Spleen (tissue), 11 donors: ENCODE measurements around the gene CTF1. TPM values are rescaled to one million over a fixed set of nuclear protein-coding genes. Genes with fewer than 3 reads are reported as not detected.

Experiments
- DNase-seq: peaks from one replicate; pipeline ENCODE4 v3.0.0-alpha.2; 2020
- H3K27ac ChIP-seq, 8 donors: fragments of 200-600 bp; sonication (generic) in 7 of 8; 1 replicate in 4 of 8; 2 replicates in 4 of 8; pipeline versions ENCODE4 v1.5.0 to v1.8.0; 2016 to 2021; ENCODE audit warnings: inconsistent platforms in 4 of 8, mild to moderate bottlenecking in 4 of 8, moderate library complexity in 1 of 8
- H3K27me3 ChIP-seq, 7 donors: fragments of 200-600 bp; sonication (generic) in 6 of 7; replicated peaks in 1 of 7; 1 replicate in 4 of 7; 2 replicates in 3 of 7; pipeline versions ENCODE4 v1.5.0 to v1.8.0; 2016 to 2021; ENCODE audit warnings: inconsistent platforms in 3 of 7, mild to moderate bottlenecking in 1 of 7
- H3K36me3 ChIP-seq, 6 donors: fragments of 200-600 bp; sonication (generic) in 5 of 6; 1 replicate in 4 of 6; 2 replicates in 2 of 6; pipeline versions ENCODE4 v1.5.0 to v1.8.0; 2016 to 2021; ENCODE audit warnings: inconsistent platforms in 2 of 6
- H3K4me1 ChIP-seq, 6 donors: fragments of 200-600 bp; sonication (generic) in 5 of 6; 1 replicate in 3 of 6; 2 replicates in 3 of 6; pipeline versions ENCODE4 v1.5.0 to v1.8.0; 2016 to 2021; ENCODE audit warnings: inconsistent platforms in 3 of 6
- H3K4me3 ChIP-seq, 8 donors: fragments of 200-600 bp; sonication (generic) in 7 of 8; 1 replicate in 4 of 8; 2 replicates in 4 of 8; pipeline versions ENCODE4 v1.5.0 to v1.8.0; 2016 to 2021; ENCODE audit warnings: inconsistent platforms in 4 of 8, mild to moderate bottlenecking in 4 of 8, moderate library complexity in 2 of 8
- H3K9me3 ChIP-seq, 8 donors: fragments of 200-600 bp; sonication (generic) in 7 of 8; 1 replicate in 4 of 8; 2 replicates in 4 of 8; pipeline versions ENCODE4 v1.5.0 to v1.8.0; 2016 to 2021; ENCODE audit warnings: inconsistent platforms in 4 of 8
- POLR2A ChIP-seq, 3 donors: fragments of 450-650 bp; IDR thresholded peaks; one replicate each; pipeline ENCODE4 v1.5.1; 2017; ENCODE audit warnings: antibody characterized with exemption in 3 of 3, mild to moderate bottlenecking in 1 of 3
- POLR2AphosphoS5 ChIP-seq, 3 donors: sonication (generic); formaldehyde crosslinking; IDR thresholded peaks; one replicate each; pipeline ENCODE4 v1.5.1; 2017; ENCODE audit warnings: antibody characterized with exemption in 3 of 3
- WGBS, 5 donors: extraction: QIAGEN DNeasy Blood & Tissue Kit in 3 of 5; methylation state at CpG; one replicate each; pipeline versions ENCODE4 v1.1.5 to v1.1.7; 2013 to 2018; 5-methylcytosine and 5-hydroxymethylcytosine counted together
- intact Hi-C: fragments of 100-400 bp; cut with DNase I; formaldehyde crosslinking; loops from one replicate; pipeline ENCODE4 v1.15.0; 2023; ENCODE audit warnings: low total_unique reads
- polyA plus RNA-seq, 3 donors: library from polyadenylated mRNA; stranded (reverse); fragments of 200-250 nt; gene quantifications; one replicate each; pipeline ENCODE4 v1.2.1, GENCODE V29; 2013
- total RNA-seq, 7 donors: library from RNA; depleted of rRNA in 3 of 7; stranded (reverse); fragments of >200 nt in 3 of 7; fragmentation: NEBNext Ultra II Directional in 4 of 7; extraction: Animal tissue kit (Norgen Biotek cat#: 25700) in 4 of 7; gene quantifications; one replicate each; pipeline versions ENCODE4 v1.1.0 to v1.2.1, GENCODE V29; 2016 to 2021
- TF ChIP-seq, protein P1 (sequence below), 11 experiments: fragments of 200-600 bp in 7 of 11; fragments of 450-650 bp in 4 of 11; sonication (generic) in 4 of 11; IDR thresholded peaks in 8 of 11; conservative IDR thresholded peaks in 3 of 11; 1 replicate in 7 of 11; 2 replicates in 4 of 11; pipeline versions ENCODE4 v1.4.0 to v1.8.0; 2016 to 2021; ENCODE audit warnings: antibody characterized with exemption in 11 of 11, inconsistent platforms in 4 of 11, mild to moderate bottlenecking in 1 of 11
- donor health status: healthy with polysubstance abuse.
- donor health status: DM: no; HTN: no; CAD: no; lungs with moderate emphysema.
- donor health status: DM: no; HTN: no; CAD: no.
- donor health status: Bipolar disorder and iron deficiency.
- donor health status: healthy.
- donor health status: DM: no; HTN: no; CAD: no.
- donor health status: DM: yes; HTN: yes; CAD: no.

The CTF1 gene
- total and polyA plus RNA-seq, 10 donors = 0.61 to 3.3 (median 1.3) TPM; not detected in 1

DNA sequence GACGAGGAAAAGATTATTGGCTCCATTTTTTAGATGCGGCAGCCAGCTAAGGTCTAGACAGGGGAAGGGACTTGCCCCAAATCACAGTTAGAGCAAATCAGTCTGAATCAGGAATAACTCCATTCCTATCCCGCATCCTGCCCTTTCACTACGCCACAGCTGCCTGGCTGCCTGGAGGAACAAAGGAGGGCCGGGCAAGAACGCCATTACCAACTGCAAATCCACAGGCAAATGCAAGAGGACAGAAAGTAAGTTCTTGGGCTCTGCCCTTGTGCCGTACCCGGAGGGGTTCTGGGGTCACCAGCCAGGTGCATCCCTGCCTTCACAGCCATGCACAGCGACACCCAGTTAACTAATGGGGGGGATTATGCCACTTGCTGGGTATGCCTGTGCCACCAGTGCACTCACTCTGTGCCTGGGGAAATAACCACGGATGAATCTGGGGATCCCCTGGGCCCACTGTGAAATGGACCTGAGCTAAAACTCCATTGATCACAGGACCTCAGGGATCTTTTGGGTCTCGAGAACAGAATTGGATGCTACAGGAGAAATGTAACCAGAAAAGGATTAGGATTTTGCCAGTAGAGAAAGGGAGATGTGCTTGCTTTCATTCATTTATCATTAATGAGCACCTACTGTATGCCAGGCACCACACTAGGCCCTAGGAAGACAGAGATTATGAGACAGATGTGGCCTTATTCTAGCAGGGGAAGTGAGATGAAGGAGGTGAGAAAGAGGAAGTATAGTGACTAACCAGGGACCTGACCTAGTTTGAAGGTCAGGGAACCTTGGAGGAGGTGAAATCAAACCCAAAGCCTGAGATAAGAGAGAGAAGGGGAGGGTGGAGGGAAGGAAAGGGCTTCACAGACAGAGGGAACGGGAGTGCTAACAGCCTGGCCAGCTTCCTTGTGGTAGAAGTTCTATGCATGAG, 20.3 kb upstream of the CTF1 start:
- Histone ChIP-seq H3K27me3 (no peaks in the 10 kb centered on the region), H3K27ac (peak overlapping the region; percentile 87 to 97 (median 96)), H3K4me1 (peaks cover 14 to 63% (median 35%) of the 10 kb centered on the region in 6 donors), H3K36me3 (peaks cover 0 to 30% (median 10%) of the 10 kb centered on the region in 6 donors), H3K9me3 (no peaks in the 10 kb centered on the region), H3K4me3 (peak overlapping the region; percentile 48 to 99 (median 89))
- intact Hi-C loops = no loop called here
- 7 to 17% (median 11%) methylated on average over 6 to 12 of the region's 12 CpGs for WGBS, 5 donors
- TF ChIP-seq POLR2A (IDR thresholded peaks at IDR 0.05) (no peak), POLR2AphosphoS5 (IDR thresholded peaks at IDR 0.05) (no peak)
- TF ChIP-seq, protein P1, sequence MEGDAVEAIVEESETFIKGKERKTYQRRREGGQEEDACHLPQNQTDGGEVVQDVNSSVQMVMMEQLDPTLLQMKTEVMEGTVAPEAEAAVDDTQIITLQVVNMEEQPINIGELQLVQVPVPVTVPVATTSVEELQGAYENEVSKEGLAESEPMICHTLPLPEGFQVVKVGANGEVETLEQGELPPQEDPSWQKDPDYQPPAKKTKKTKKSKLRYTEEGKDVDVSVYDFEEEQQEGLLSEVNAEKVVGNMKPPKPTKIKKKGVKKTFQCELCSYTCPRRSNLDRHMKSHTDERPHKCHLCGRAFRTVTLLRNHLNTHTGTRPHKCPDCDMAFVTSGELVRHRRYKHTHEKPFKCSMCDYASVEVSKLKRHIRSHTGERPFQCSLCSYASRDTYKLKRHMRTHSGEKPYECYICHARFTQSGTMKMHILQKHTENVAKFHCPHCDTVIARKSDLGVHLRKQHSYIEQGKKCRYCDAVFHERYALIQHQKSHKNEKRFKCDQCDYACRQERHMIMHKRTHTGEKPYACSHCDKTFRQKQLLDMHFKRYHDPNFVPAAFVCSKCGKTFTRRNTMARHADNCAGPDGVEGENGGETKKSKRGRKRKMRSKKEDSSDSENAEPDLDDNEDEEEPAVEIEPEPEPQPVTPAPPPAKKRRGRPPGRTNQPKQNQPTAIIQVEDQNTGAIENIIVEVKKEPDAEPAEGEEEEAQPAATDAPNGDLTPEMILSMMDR (IDR thresholded peaks at IDR 0.05 in 8 of 11, conservative IDR thresholded peaks at IDR 0.05 in 3 of 11) = no peak
- no peak for DNase-seq

DNA sequence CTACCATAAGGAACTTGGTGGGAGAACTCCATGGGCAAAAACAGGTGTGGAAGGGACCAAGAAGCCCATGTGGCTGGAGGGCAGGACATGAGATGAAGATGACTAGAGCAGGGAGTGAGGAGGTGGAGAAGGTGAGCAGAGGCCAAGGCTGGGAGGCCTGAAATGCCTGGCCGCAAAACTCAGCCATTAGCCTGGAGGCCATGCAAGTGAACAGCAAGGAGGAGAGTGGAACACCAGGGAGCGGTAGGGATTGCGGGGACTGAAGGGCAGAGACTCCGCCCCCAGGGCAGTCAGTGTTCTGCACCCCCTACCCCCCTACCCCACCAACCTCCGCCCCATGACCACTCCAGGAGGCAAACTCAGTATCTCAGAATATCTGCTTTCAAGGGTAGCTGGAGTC, 19.5 kb upstream of the CTF1 start:
- DNase-seq = no peak
- Histone ChIP-seq H3K4me1 (peaks cover 14 to 66% (median 37%) of the 10 kb centered on the region in 6 donors), H3K9me3 (no peaks in the 10 kb centered on the region), H3K4me3 (peak overlapping the region in 6 of 8 donors; percentile 79 to 99 (median 94)), H3K27me3 (no peaks in the 10 kb centered on the region), H3K27ac (peak overlapping the region; percentile 87 to 97 (median 96)), H3K36me3 (peaks cover 0 to 37% (median 11%) of the 10 kb centered on the region in 6 donors)
- intact Hi-C loops = no loop called here
- no peak for TF ChIP-seq POLR2AphosphoS5 (IDR thresholded peaks at IDR 0.05)
- TF ChIP-seq, protein P1 (IDR thresholded peaks at IDR 0.05 in 8 of 11, conservative IDR thresholded peaks at IDR 0.05 in 3 of 11) = no peak
- TF ChIP-seq POLR2A (IDR thresholded peaks at IDR 0.05) = no peak
- WGBS, 5 donors = 76 to 89% (median 88%) methylated on average over 5 of the region's 5 CpGs

DNA sequence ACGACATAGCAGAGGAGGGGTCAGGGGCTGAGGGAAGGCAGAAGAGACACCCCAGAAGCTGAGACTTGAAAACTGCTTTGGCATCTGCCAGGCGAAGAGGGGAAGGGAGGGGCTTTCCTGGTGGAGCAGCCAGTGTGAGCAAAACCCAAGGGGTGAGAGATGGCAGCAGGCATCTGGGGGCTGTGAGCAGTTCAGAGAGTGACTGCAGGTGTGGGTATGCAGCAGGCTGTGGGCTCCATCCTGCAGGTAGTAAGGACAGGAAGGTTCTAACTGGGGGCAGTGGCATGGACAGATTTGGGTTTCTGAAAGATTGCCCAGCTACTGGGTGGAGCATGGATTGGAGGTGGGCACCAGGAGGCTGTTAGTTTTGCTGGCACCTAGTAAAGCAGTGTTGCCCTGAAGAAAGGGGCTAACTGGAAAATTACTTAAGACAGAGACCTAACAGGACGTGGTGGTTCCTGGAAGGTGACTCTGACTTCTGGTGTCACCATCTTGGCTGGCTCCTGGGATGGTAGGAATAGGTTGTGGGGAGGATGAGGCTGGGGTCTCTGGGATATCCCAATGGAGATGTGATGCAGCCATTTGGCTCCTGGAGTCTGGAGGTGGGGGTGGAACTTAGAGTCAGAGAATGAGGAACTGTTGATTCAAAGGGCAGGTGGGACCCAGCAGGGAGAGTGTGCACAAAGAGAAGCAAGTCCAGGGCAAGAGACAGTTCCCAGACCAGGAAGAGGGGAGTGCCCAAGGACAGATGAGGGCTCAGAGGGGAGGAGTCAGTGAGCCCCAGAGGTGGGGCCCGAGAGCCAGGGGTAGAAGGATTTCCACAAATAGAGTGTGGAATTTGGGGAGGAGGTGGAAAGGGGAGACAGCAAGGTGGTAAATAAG, 13.7 kb upstream of the CTF1 start:
- no peak for DNase-seq
- Histone ChIP-seq H3K36me3 (peaks cover 0 to 94% (median 31%) of the 10 kb centered on the region in 6 donors), H3K4me1 (peaks cover 0 to 59% (median 18%) of the 10 kb centered on the region in 6 donors), H3K27me3 (no peaks in the 10 kb centered on the region), H3K27ac (peak overlapping the region in 1 of 8 donors; percentile 13), H3K9me3 (no peaks in the 10 kb centered on the region), H3K4me3 (no peak overlapping the region)
- 62 to 73% (median 64%) methylated on average over 4 of the region's 4 CpGs for WGBS, 5 donors
- intact Hi-C loops = no loop called here
- no peak for TF ChIP-seq POLR2A (IDR thresholded peaks at IDR 0.05)
- TF ChIP-seq, protein P1 (IDR thresholded peaks at IDR 0.05 in 8 of 11, conservative IDR thresholded peaks at IDR 0.05 in 3 of 11) = no peak
- TF ChIP-seq POLR2AphosphoS5 (IDR thresholded peaks at IDR 0.05) = no peak
